HEK293T (cell line): ENCODE measurements around the gene DDX10.
A peak's percentile ranks its signal among the peaks of the same experiment; 100 is the strongest.

Experiments used
- CTCF ChIA-PET: fragments of 350-600 bp; formaldehyde crosslinking; extraction: SDS; loops from one replicate; lab custom pipeline; 2021; ENCODE audit warnings: antibody characterized with exemption, inconsistent platforms; lab: Yijun Ruan, JAX
- POLR2A ChIA-PET: fragments of 350-600 bp; formaldehyde crosslinking; extraction: SDS; loops from one replicate; lab custom pipeline; 2020; ENCODE audit warnings: antibody characterized with exemption, inconsistent platforms; lab: Yijun Ruan, JAX
- DNase-seq: peaks from one replicate; pipeline ENCODE4 v3.0.0; 2012; ENCODE audit warnings: mixed read lengths; ENCODE audit errors: extremely low spot score
- ARNT ChIP-seq: fragments of 450-650 bp; IDR thresholded peaks from 2 replicates; pipeline ENCODE4 v1.6.1; 2017; ENCODE audit warnings: mild to moderate bottlenecking
- BHLHE40 ChIP-seq: fragments of 450-650 bp; IDR thresholded peaks from 2 replicates; pipeline ENCODE4 v1.6.1; 2016; ENCODE audit warnings: mild to moderate bottlenecking, moderate library complexity, borderline replicate concordance
- CTBP1 ChIP-seq: fragments of 450-650 bp; IDR thresholded peaks from 2 replicates; pipeline ENCODE4 v1.6.1; 2016; ENCODE audit warnings: borderline replicate concordance
- ELF4 ChIP-seq: fragments of 450-650 bp; IDR thresholded peaks from 2 replicates; pipeline ENCODE4 v1.6.1; 2017; ENCODE audit warnings: antibody characterized with exemption
- FOXA1 ChIP-seq: fragments of 450-650 bp; IDR thresholded peaks from 2 replicates; pipeline ENCODE4 v1.6.1; 2016; ENCODE audit warnings: mild to moderate bottlenecking
- FOXK2 ChIP-seq: fragments of 450-650 bp; IDR thresholded peaks from 2 replicates; pipeline ENCODE4 v1.6.1; 2016; ENCODE audit warnings: mild to moderate bottlenecking
- FOXM1 ChIP-seq: fragments of 450-650 bp; IDR thresholded peaks from 2 replicates; pipeline ENCODE4 v1.6.1; 2017; ENCODE audit warnings: mild to moderate bottlenecking, borderline replicate concordance
- HDGF ChIP-seq: fragments of 450-650 bp; IDR thresholded peaks from 2 replicates; pipeline ENCODE4 v1.6.1; 2017; ENCODE audit warnings: antibody characterized with exemption, borderline replicate concordance
- L3MBTL2 ChIP-seq: fragments of 450-650 bp; conservative IDR thresholded peaks from 2 replicates; pipeline ENCODE4 v1.6.1; 2016; ENCODE audit warnings: mild to moderate bottlenecking
- LEF1 ChIP-seq: fragments of 450-650 bp; IDR thresholded peaks from 2 replicates; pipeline ENCODE4 v1.6.1; 2017; ENCODE audit warnings: mild to moderate bottlenecking, borderline replicate concordance
- NFRKB ChIP-seq: fragments of 450-650 bp; IDR thresholded peaks from 2 replicates; pipeline ENCODE4 v1.6.1; 2016; ENCODE audit warnings: mild to moderate bottlenecking, moderate library complexity
- PKNOX1 ChIP-seq: fragments of 450-650 bp; IDR thresholded peaks from 2 replicates; pipeline ENCODE4 v1.6.1; 2016
- SP1 ChIP-seq: fragments of 450-650 bp; IDR thresholded peaks from 2 replicates; pipeline ENCODE4 v1.6.1; 2017
- SUZ12 ChIP-seq: fragments of 450-650 bp; IDR thresholded peaks from 2 replicates; pipeline ENCODE4 v1.6.1; 2016; ENCODE audit warnings: mild to moderate bottlenecking
- TARDBP ChIP-seq: fragments of 450-650 bp; IDR thresholded peaks from 2 replicates; pipeline ENCODE4 v1.6.1; 2016
- ZNF384 ChIP-seq: fragments of 450-650 bp; IDR thresholded peaks from 2 replicates; pipeline ENCODE4 v1.6.1; 2016

The DDX10 gene

DNA sequence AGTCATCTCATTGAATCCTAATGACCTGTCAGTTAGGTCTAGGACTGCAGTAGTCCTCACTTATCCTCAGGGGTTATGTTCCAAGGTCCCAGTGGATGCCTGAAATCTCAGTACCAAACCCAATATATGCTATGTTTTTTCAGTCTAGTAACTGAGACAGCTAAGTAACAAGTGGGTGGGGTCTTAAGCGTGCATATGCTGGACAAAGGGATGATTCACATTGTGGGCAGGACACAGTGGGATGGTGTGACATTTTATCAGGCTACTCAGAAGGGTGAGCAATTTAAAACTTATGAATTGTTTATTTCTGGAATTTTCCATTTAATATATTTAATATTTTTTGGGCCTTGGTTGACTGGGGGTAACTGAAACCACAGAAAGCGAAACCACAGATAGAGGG lies 29.0 kb downstream of the DDX10 start:
- no peak for DNase-seq
- ChIA-PET CTCF (no interaction called here), POLR2A (no interaction called here)
- TF ChIP-seq TARDBP, result no peak
- no peak for TF ChIP-seq FOXA1
- TF ChIP-seq NFRKB, result no peak
- TF ChIP-seq ELF4, result no peak
- no peak for TF ChIP-seq LEF1
- TF ChIP-seq HDGF, result no peak
- TF ChIP-seq CTBP1, result no peak
- no peak for TF ChIP-seq SUZ12
- TF ChIP-seq ZNF384, result no peak
- TF ChIP-seq FOXK2, result no peak

DNA sequence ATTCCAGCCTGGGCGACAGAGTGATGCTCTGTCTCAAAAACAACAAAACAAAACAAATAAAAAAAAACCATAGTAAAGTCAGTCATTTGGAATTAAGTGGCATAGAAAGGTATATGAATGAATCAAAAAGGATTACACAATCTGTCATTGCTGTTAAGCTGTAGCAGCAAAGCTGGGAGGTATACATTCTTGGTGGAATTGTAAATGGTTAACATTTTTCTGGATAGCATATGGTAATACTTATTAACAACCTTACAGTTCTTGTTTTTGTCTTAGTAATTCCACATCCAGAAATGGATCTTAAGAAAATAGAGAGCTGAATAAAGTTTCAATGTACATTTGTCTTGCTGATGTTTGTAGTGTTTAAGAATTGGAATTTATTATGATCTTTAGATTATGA lies 30.0 kb downstream of the DDX10 start:
- ChIA-PET POLR2A (interaction anchor here (0.6 kb wide), 1 partner anchor 19 kb away, joined by 3 read pairs; no protein-coding TSS in a partner anchor), CTCF (interaction anchor here (0.7 kb wide), 1 partner anchor 333 kb away, joined by 5 read pairs; no protein-coding TSS in a partner anchor)
- TF ChIP-seq L3MBTL2 (no peak), ELF4 (no peak), BHLHE40 (no peak), FOXA1 (no peak), PKNOX1 (no peak), TARDBP (no peak), FOXM1 (no peak), SP1 (no peak), ARNT (no peak), CTBP1 (no peak), ZNF384 (no peak), FOXK2 (no peak), NFRKB (no peak), LEF1 (no peak), SUZ12 (no peak), HDGF (no peak)
- no peak for DNase-seq

DNA sequence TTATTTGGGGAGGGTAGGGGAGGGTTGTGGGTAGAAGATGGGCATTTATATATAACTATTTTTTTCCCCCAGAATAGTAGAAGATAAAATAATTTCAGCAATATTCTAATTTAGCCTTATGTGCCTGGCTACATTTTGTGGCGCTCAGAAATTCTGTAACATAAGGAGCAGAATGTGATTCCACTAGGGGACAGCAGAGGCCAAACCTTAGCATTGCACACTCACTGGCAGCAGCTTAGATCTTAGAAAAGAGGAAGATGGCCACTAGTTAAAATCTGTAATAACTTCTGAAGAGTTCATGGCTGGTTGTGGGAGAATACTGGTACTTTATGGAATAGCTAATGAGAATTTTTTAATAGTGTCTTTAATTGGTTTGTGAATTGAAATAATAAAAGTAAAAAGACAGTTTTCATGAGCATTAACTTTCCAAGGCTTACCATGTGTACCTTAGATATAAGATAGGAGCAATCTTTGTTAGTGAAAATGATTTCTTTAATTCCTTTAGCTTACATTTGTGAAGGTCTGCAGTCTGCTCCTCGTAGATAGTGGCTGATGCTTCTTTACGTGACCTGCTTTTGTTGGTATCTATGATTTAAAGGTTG lies 33.1 kb downstream of the DDX10 start:
- no peak for TF ChIP-seq ARNT
- no peak for TF ChIP-seq SUZ12
- TF ChIP-seq FOXM1, result no peak
- no peak for TF ChIP-seq L3MBTL2
- no peak for TF ChIP-seq FOXA1
- no peak for TF ChIP-seq TARDBP
- TF ChIP-seq PKNOX1, result no peak
- CTCF ChIA-PET, result interaction anchor here (0.7 to 1.3 kb wide), 2 partner anchors 173 to 177 kb away, joined by 3 read pairs; no protein-coding TSS in a partner anchor
- DNase-seq, result peak; percentile 65
- POLR2A ChIA-PET, result no interaction called here

DNA sequence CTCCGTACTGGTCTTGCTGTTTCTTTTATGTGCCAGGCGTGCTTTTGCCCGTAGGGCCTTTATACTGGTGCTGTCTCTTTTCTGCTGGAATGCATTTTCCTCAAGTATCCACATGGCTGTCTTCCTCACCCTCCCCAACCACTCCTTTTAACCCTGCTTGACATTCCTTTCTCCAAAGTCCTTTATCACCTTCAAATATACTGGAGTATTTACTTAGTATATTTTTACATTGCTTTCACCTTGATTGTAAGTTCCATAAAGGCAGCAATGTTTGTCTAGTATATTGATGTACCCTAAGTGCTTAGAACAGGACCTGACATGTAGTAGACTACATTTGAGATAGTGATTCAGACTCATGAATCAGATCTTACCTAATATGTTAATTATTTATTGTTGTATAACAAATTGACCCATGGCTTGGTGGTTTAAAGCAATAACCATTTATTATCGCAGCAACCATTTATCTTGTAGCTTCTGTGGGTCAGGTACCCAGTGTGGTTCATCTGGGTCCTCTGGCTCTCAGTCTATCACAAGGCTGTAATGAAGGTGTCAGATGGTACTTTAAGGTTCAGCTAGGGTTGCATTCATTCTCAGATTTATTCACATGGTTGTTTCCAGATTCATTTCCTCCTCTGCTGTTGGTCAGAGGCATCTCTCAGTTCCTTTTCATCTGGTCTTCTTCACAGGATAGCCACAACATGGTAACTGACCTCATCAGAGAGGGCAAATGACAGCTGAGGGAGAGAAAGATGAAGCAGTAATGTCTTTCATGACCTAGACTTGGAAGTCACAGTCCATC lies 34.2 kb downstream of the DDX10 start:
- ChIA-PET CTCF (no interaction called here), POLR2A (no interaction called here)
- no peak for DNase-seq
- TF ChIP-seq ELF4 (no peak), SP1 (no peak), HDGF (no peak), L3MBTL2 (no peak), TARDBP (no peak), ARNT (no peak), SUZ12 (no peak), NFRKB (no peak), ZNF384 (no peak), BHLHE40 (no peak), CTBP1 (no peak), LEF1 (no peak)

DNA sequence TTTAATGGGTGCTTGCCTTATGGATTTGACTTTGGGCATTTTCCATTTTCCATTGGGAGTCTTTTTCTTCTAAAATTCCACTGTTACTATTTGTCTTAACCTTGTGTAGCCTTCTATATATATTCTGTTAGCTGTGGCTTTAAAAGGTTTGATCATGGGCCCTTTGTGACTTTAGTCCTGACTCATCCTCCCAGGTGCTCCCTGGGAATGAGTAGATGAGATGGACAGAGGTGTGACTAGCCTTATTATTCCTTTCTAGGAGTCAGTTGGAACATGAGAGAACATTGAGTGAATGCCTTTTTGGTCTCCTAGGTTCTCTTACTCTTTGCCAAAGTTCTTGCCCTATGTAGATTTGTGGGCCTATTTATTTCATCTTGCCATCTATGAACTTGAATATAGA lies 39.0 kb downstream of the DDX10 start:
- ChIA-PET POLR2A (no interaction called here), CTCF (no interaction called here)
- no peak for DNase-seq
- TF ChIP-seq ELF4, result no peak
- TF ChIP-seq FOXM1, result no peak
- no peak for TF ChIP-seq FOXK2
- no peak for TF ChIP-seq BHLHE40
- TF ChIP-seq TARDBP, result no peak
- TF ChIP-seq HDGF, result no peak
- TF ChIP-seq SP1, result no peak
- no peak for TF ChIP-seq FOXA1
- no peak for TF ChIP-seq ARNT
- TF ChIP-seq CTBP1, result no peak
- TF ChIP-seq L3MBTL2, result no peak
- TF ChIP-seq LEF1, result no peak
- TF ChIP-seq NFRKB, result no peak
- TF ChIP-seq PKNOX1, result no peak
- TF ChIP-seq ZNF384, result no peak
- TF ChIP-seq SUZ12, result no peak

- TF ChIP-seq HDGF, result no peak
- TF ChIP-seq CTBP1, result no peak
- no peak for TF ChIP-seq L3MBTL2
- TF ChIP-seq FOXM1, result no peak
- no peak for DNase-seq
- POLR2A ChIA-PET, result no interaction called here
- CTCF ChIA-PET, result no interaction called here
These were observed 40.2 kb downstream of the DDX10 start for GRCh38 chr11:108705061-108705460.
